ENCODE results near the gene UPF3B.

GRCh38 chrX:119871245-119871598, 18.5 kb upstream of the UPF3B start:
- no peak for TF ChIP-seq TAF1 (IDR thresholded peaks at IDR 0.05; ENCODE audit: low read depth, low read length)
- no peak for TF ChIP-seq POLR2AphosphoS5 (IDR thresholded peaks at IDR 0.05; ENCODE audit: low read depth, low read length)
- TF ChIP-seq POLR2A (IDR thresholded peaks at IDR 0.05; ENCODE audit: low read depth, low read length): no peak
- no peak for TF ChIP-seq POU2F2 (IDR thresholded peaks at IDR 0.05; ENCODE audit: low read depth, low read length)
- no peak for TF ChIP-seq SPI1 (IDR thresholded peaks at IDR 0.05; ENCODE audit: low read depth, low read length)

Measured in GM12891 (cell line).